ENCODE results near the gene FGFBP1.

GRCh38 chr4:15917297-15917696 lies 21.2 kb downstream of the FGFBP1 start:
- no peak for TF ChIP-seq CTCF (IDR thresholded peaks at IDR 0.05; ENCODE audit: low read depth, low read length)
- no peak for TF ChIP-seq MAX (IDR thresholded peaks at IDR 0.05; ENCODE audit: low read depth, low read length)
- no peak for TF ChIP-seq POLR2A (IDR thresholded peaks at IDR 0.05; ENCODE audit: extremely low read depth, insufficient read length)
- TF ChIP-seq MYC (IDR thresholded peaks at IDR 0.05; ENCODE audit: low read depth, low read length): no peak

Data from NB4 (cell line).